Stimulated activated CD8-positive, alpha-beta memory T cell treated with anti-CD3 and anti-CD28 coated beads, Interleukin-4, amount 100 ng/mL, for 24 hours (primary cell): ENCODE data around the gene THSD4.

Source experiments
- DNase-seq: peaks from one replicate; pipeline ENCODE4 v3.0.0-alpha.2; 2020; ENCODE audit warnings: low read depth

Gene THSD4

GRCh38 chr15:71588746-71589145, 473.5 kb downstream of the THSD4 start:
- no peak for DNase-seq

GRCh38 chr15:71591057-71591456, 475.8 kb downstream of the THSD4 start:
- no peak for DNase-seq

GRCh38 chr15:71592203-71592602, 476.9 kb downstream of the THSD4 start:
- no peak for DNase-seq

- no peak for DNase-seq
These were observed 480.7 kb downstream of the THSD4 start for GRCh38 chr15:71595846-71596553.

DNA sequence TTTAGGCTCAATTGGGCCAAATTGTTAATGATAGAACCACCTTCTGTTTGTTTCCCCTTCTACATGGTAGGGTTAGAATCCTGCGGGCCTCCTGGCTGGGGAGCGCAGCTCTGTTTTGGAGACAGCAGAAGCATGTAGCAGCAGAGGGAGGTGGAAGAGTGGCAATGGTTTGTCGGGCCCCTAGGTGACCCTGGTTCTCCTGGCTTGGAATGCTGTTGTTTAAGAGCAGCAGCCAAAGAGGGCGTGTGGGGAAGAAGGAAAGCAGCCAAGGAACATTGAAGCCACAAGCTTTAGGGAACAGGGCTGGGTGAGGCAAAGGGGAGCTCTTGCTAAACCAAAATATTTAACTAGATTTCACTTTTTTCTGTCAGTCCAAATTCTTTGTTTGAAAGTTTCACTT, 481.4 kb downstream of the THSD4 start:
- no peak for DNase-seq

GRCh38 chr15:71597126-71597525, 481.9 kb downstream of the THSD4 start:
- no peak for DNase-seq

DNA sequence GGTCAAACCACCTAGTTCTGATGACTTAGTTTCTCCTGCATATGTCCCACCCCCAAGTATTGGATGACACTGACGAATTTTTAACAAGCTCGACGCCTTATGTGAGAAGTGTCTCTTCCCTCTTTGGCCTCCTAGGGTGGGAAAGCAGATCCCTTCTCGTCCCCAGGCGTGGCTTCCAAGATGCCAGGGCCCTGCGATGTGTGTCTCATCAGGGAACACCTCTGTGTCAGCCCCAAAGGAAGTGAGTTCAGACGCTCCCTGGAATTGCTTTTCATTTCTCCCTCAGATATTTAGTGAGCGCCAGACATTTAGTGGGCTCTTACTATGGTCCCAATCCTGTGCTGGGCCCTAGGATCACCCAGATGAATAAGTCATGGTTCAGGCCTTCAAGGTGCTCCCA, 482.4 kb downstream of the THSD4 start:
- DNase-seq: no peak

GRCh38 chr15:71598741-71599140, 483.5 kb downstream of the THSD4 start:
- DNase-seq: no peak

GRCh38 chr15:71599418-71600151, 484.3 kb downstream of the THSD4 start:
- DNase-seq: no peak

DNA sequence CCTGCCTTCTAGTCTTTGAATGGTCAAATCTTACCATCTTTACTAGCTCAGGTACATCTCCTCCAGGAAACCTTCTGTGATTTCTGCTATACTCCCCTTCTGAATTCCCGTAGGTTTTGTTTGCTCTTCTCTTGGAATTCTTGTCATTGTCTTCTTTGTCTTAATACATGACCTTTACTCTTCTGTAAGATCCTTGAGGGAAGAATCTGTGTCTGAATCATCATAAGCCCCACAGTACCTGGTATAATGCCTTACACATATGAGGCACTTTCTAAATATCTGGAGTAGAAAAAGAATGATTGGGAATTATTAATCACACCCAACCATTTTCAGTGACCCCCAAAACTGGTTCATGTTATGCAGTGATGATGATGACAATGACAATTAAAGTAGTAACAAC, 485.0 kb downstream of the THSD4 start:
- DNase-seq: no peak

GRCh38 chr15:71601038-71601834, 486.0 kb downstream of the THSD4 start:
- no peak for DNase-seq

- DNase-seq: no peak
These were observed 488.1 kb downstream of the THSD4 start for GRCh38 chr15:71603379-71603778.

DNA sequence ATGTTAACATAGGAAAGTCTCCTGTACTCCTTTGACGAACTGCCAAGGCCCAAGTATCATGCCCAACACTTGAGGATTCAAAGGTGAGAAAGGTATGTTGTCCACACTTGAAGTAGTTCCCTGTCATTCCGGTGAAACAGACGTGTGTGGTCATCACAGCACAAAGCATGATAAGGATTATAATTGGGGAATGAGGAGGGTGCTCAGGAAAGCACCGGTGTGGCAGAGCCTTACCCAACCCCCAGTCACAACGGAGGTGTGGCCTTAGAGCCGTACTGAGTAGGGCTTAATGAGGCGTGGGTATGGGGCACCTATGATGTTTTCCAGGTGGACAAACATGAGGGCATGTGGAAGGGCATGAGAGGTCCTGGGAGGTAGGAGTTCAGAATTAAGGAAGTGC, 492.1 kb downstream of the THSD4 start:
- no peak for DNase-seq

- no peak for DNase-seq
These were observed 495.7 kb downstream of the THSD4 start for GRCh38 chr15:71610728-71611552.

GRCh38 chr15:71611553-71612396, 496.5 kb downstream of the THSD4 start:
- DNase-seq: no peak

GRCh38 chr15:71612397-71612722, 497.1 kb downstream of the THSD4 start:
- DNase-seq: no peak

DNA sequence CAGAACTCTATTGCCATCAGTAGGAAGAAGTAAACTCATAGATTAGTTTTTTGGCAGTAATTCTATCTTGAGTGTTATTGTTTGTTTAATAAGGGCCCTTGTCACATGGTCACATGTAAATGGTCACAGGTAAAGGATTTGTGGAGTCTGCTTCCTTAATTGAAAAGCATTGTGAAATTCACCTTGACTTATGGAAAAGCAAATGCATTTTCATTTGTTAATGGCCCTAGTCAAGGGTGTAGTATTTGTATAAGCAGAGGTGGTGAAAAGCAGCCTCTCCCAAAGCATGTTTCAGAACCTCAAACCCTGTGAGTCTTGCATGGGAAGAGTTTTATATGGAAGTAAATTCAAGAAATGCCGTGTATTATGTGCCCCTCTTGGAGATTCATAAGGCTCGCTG, 497.6 kb downstream of the THSD4 start:
- no peak for DNase-seq

- DNase-seq: no peak
These were observed 507.8 kb downstream of the THSD4 start for GRCh38 chr15:71623111-71623510.

GRCh38 chr15:71626596-71627088, 511.4 kb downstream of the THSD4 start:
- DNase-seq: no peak

DNA sequence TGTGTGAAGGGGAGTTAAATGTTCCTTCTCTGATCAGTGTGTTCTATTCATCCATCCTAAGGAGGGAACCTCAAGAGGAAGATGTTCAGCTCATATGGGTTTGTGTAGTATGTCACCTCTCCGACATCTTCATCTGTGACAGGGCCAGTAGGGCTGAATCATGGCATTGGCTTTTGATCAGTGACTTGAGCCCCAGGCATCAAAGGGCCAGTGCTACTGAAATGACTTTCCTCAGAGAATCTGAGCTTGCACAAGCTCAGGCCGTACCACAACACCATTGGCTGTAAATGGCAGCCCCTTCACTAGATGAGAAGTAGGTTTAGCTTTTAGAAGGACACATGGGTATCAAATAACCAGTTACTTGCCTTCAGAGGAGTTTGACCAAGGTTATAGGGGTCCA, 511.9 kb downstream of the THSD4 start:
- DNase-seq: no peak

GRCh38 chr15:71627604-71628003, 512.3 kb downstream of the THSD4 start:
- DNase-seq: no peak
